Hindlimb muscle (tissue), 1 donor: ENCODE measurements around the gene ISOC2. TPM values are rescaled to one million over a fixed set of nuclear protein-coding genes. Genes with fewer than 3 reads are reported as not detected.

Source experiments
- DNase-seq: peaks from one replicate; pipeline ENCODE4 v3.0.0-alpha.2; 2013
- polyA plus RNA-seq: library from polyadenylated mRNA; unstranded; fragments of 120-200 nt; gene quantifications from one replicate; pipeline ENCODE4 v1.2.1, GENCODE V29; 2013; ENCODE audit not compliant: insufficient read length

Gene ISOC2
- polyA plus RNA-seq, 1 donor = 36.1 TPM

GRCh38 chr19:55477905-55478304, 16.5 kb upstream of the ISOC2 start:
- DNase-seq = no peak

GRCh38 chr19:55476100-55476775, 14.8 kb upstream of the ISOC2 start, which contains the start of gene ZNF628:
ZNF628 (plus strand) TSS chr19:55476617; CDS start chr19:55479911, 3,294 bp downstream.
- peak; percentile 100 for DNase-seq

GRCh38 chr19:55474269-55475265, 13.1 kb upstream of the ISOC2 start:
- no peak for DNase-seq

GRCh38 chr19:55473225-55474012, 12.0 kb upstream of the ISOC2 start:
- DNase-seq = no peak

- no peak for DNase-seq
These were observed 11.0 kb upstream of the ISOC2 start for GRCh38 chr19:55472463-55472862.

- no peak for DNase-seq
These were observed 9.8 kb upstream of the ISOC2 start for GRCh38 chr19:55471266-55471665.

GRCh38 chr19:55468054-55468393, 6.6 kb upstream of the ISOC2 start:
- DNase-seq = no peak

GRCh38 chr19:55467236-55468053, 6.0 kb upstream of the ISOC2 start:
- peak; percentile 73 for DNase-seq

GRCh38 chr19:55466241-55466614, 4.8 kb upstream of the ISOC2 start:
- no peak for DNase-seq

GRCh38 chr19:55465460-55466240, 4.2 kb upstream of the ISOC2 start:
- DNase-seq = no peak

GRCh38 chr19:55464662-55465054, 3.2 kb upstream of the ISOC2 start, which contains the start of gene C19orf85:
C19orf85 (minus strand) TSS chr19:55464751; CDS start chr19:55464554, 197 bp downstream.
- no peak for DNase-seq

GRCh38 chr19:55464039-55464661, 2.7 kb upstream of the ISOC2 start:
- no peak for DNase-seq

GRCh38 chr19:55463583-55464031, 2.2 kb upstream of the ISOC2 start:
- no peak for DNase-seq

GRCh38 chr19:55462722-55463121, 1.3 kb upstream of the ISOC2 start:
- no peak for DNase-seq

- no peak for DNase-seq
These were observed 658 bp upstream of the ISOC2 start for GRCh38 chr19:55461974-55462626.

GRCh38 chr19:55460670-55461258, 678 bp downstream of the ISOC2 start:
- DNase-seq = peak; percentile 89

GRCh38 chr19:55459950-55460657, 1.3 kb downstream of the ISOC2 start:
- peak; percentile 45 for DNase-seq

GRCh38 chr19:55459551-55459949, 1.9 kb downstream of the ISOC2 start:
- DNase-seq = no peak
